Right lobe of liver (tissue), 4 donors: Measurements from ENCODE around the gene MDM2.

Source experiments
- POLR2A ChIP-seq: fragments of 450-650 bp; IDR thresholded peaks from one replicate; pipeline ENCODE4 v1.6.1; 2017; ENCODE audit warnings: antibody characterized with exemption, mild to moderate bottlenecking
- TF ChIP-seq, protein P1 (sequence below), 4 donors: fragments of 200-600 bp in 3 of 4; fragments of 450-650 bp in 1 of 4; IDR thresholded peaks; one replicate each; pipeline versions ENCODE4 v1.5.1 to v1.8.0; 2016 to 2022; ENCODE audit warnings: antibody characterized with exemption in 4 of 4, mild to moderate bottlenecking in 2 of 4
- donor health status: DM: no; HTN: no; CAD: no.
- donor health status: DM: no; HTN: no; CAD: no.
- donor health status: DM: no; HTN: yes; CAD: no.

GRCh38 chr12:68784015-68784414, 24.0 kb upstream of the MDM2 start:
- TF ChIP-seq, protein P1, sequence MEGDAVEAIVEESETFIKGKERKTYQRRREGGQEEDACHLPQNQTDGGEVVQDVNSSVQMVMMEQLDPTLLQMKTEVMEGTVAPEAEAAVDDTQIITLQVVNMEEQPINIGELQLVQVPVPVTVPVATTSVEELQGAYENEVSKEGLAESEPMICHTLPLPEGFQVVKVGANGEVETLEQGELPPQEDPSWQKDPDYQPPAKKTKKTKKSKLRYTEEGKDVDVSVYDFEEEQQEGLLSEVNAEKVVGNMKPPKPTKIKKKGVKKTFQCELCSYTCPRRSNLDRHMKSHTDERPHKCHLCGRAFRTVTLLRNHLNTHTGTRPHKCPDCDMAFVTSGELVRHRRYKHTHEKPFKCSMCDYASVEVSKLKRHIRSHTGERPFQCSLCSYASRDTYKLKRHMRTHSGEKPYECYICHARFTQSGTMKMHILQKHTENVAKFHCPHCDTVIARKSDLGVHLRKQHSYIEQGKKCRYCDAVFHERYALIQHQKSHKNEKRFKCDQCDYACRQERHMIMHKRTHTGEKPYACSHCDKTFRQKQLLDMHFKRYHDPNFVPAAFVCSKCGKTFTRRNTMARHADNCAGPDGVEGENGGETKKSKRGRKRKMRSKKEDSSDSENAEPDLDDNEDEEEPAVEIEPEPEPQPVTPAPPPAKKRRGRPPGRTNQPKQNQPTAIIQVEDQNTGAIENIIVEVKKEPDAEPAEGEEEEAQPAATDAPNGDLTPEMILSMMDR (IDR thresholded peaks at IDR 0.05): no peak
- TF ChIP-seq POLR2A: no peak
